GM12878 (cell line): ENCODE measurements around the gene SMAD1. TPM values are rescaled to one million over a fixed set of nuclear protein-coding genes. Genes with fewer than 3 reads are reported as not detected.
A peak's percentile ranks its signal among the peaks of the same experiment; 100 is the strongest.

ENCODE experiments used
- ATAC-seq: fragments of 200-7000 bp; cut with Tn5 transposase; 3 replicates; pipeline ENCODE4 v1.9.1; 2020; ENCODE audit warnings: mild to moderate bottlenecking, moderate library complexity
- BruUV-seq: library from RNA; stranded (reverse); fragments of 400-500 nt; replicated peaks from 2 replicates; lab custom pipeline; 2021; lab: Mats Ljungman, UMichigan
- CTCF ChIA-PET: fragments of 300-600 bp; sonication (Branson Sonifier 250); formaldehyde crosslinking; extraction: SDS; loops from one replicate; lab custom pipeline; 2021; ENCODE audit warnings: inconsistent platforms; lab: Yijun Ruan, JAX
- POLR2A ChIA-PET: fragments of 350-600 bp; formaldehyde crosslinking; extraction: SDS; loops from one replicate; lab custom pipeline; 2021; ENCODE audit warnings: inconsistent platforms; lab: Charles Lee
- RAD21 ChIA-PET: fragments of 300-600 bp; sonication (Branson Sonifier 250); formaldehyde crosslinking; loops from one replicate; lab custom pipeline; 2023; ENCODE audit warnings: antibody characterized with exemption; ENCODE audit not compliant: unreplicated experiment; lab: Charles Lee
- SMC1A ChIA-PET: fragments of 300-600 bp; sonication (Branson Sonifier 250); formaldehyde crosslinking; loops from one replicate; lab custom pipeline; 2023; ENCODE audit not compliant: unreplicated experiment, uncharacterized antibody; lab: Charles Lee
- DNase-seq: peaks from one replicate; pipeline ENCODE4 v3.0.0-alpha.2; 2011; ENCODE audit warnings: low read depth, low spot score
- FAIRE-seq: peaks from 3 replicates; lab custom pipeline; 2011; peaks lifted over from hg19 to GRCh38; lab: Jason Lieb, UNC
- H2AFZ ChIP-seq: 2 replicates; pipeline ENCODE4 v1.6.0; 2011; ENCODE audit warnings: low read depth, low read length, control low read depth; ENCODE audit not compliant: control insufficient read depth
- H3K27ac ChIP-seq: 2 replicates; pipeline ENCODE4 v1.5.1; 2011; ENCODE audit warnings: control low read depth; ENCODE audit not compliant: control insufficient read depth, insufficient read depth
- H3K27me3 ChIP-seq, 2 experiments: replicated peaks in 1 of 2; 2 replicates each; pipeline versions ENCODE4 v1.6.0 to v1.6.1; 2011; ENCODE audit warnings: low read length in 1 of 2; ENCODE audit not compliant: control insufficient read depth in 2 of 2, insufficient read depth in 2 of 2
- H3K36me3 ChIP-seq, 2 experiments: 2 replicates each; pipeline ENCODE4 v1.5.1; 2011; ENCODE audit warnings: low read length in 1 of 2; ENCODE audit not compliant: control insufficient read depth in 2 of 2, insufficient read depth in 2 of 2
- H3K4me1 ChIP-seq: 2 replicates; pipeline ENCODE4 v1.6.1; 2011; ENCODE audit warnings: mild to moderate bottlenecking, low read length, moderate library complexity, mixed read lengths; ENCODE audit not compliant: control insufficient read depth, insufficient read depth
- H3K4me2 ChIP-seq: 2 replicates; pipeline ENCODE4 v1.6.0; 2011; ENCODE audit warnings: control low read depth; ENCODE audit not compliant: control insufficient read depth, insufficient read depth
- H3K4me3 ChIP-seq: fragments of 200-600 bp; sonication (generic); 2 replicates; pipeline ENCODE4 v1.5.1; 2016
- H3K79me2 ChIP-seq: 2 replicates; pipeline ENCODE4 v1.6.0; 2011; ENCODE audit warnings: low read length; ENCODE audit not compliant: control insufficient read depth, insufficient read depth
- H3K9ac ChIP-seq: 2 replicates; pipeline ENCODE4 v1.8.0; 2011; ENCODE audit warnings: low read length, control low read depth, mixed read lengths; ENCODE audit not compliant: control insufficient read depth, insufficient read depth
- H3K9me3 ChIP-seq: replicated peaks from 3 replicates; pipeline ENCODE4 v1.5.1; 2011; ENCODE audit warnings: mild to moderate bottlenecking, low read length; ENCODE audit not compliant: control insufficient read depth, insufficient read depth
- H4K20me1 ChIP-seq: 2 replicates; pipeline ENCODE4 v1.6.0; 2011; ENCODE audit not compliant: control insufficient read depth, insufficient read depth
- BACH1 ChIP-seq: fragments of 450-650 bp; IDR thresholded peaks from 2 replicates; pipeline ENCODE4 v1.6.1; 2017; ENCODE audit warnings: mild to moderate bottlenecking, borderline replicate concordance
- CBFB ChIP-seq: IDR thresholded peaks from 2 replicates; pipeline ENCODE4 v1.6.1; 2016; ENCODE audit warnings: antibody characterized with exemption, low read depth
- KAT2A ChIP-seq: conservative IDR thresholded peaks from 2 replicates; pipeline ENCODE4 v1.6.1; 2011; ENCODE audit warnings: low read depth, low read length; ENCODE audit not compliant: control insufficient read depth
- MEF2A ChIP-seq: IDR thresholded peaks from 2 replicates; pipeline ENCODE4 v1.6.1; 2011; ENCODE audit warnings: low read depth, mild to moderate bottlenecking, low read length, moderate library complexity; ENCODE audit not compliant: insufficient read depth
- NBN ChIP-seq: fragments of 450-650 bp; IDR thresholded peaks from 2 replicates; pipeline ENCODE4 v1.6.1; 2016
- NFYB ChIP-seq: IDR thresholded peaks from 2 replicates; pipeline ENCODE4 v1.6.1; 2011; ENCODE audit warnings: low read depth, mild to moderate bottlenecking, low read length, improper control_type of control experiment, moderate library complexity; ENCODE audit not compliant: insufficient read depth
- NR2C1 ChIP-seq: fragments of 450-650 bp; IDR thresholded peaks from 2 replicates; pipeline ENCODE4 v1.6.1; 2017; ENCODE audit warnings: antibody characterized with exemption, mild to moderate bottlenecking, moderate library complexity
- RFX5 ChIP-seq: IDR thresholded peaks from 2 replicates; pipeline ENCODE4 v1.6.1; 2011; ENCODE audit warnings: low read depth, low read length, improper control_type of control experiment
- SKIL ChIP-seq: fragments of 450-650 bp; IDR thresholded peaks from 2 replicates; pipeline ENCODE4 v1.6.1; 2017; ENCODE audit warnings: mild to moderate bottlenecking, low read depth, inconsistent platforms; ENCODE audit not compliant: poor library complexity, severe bottlenecking
- SMAD5 ChIP-seq: IDR thresholded peaks from 2 replicates; pipeline ENCODE4 v1.6.1; 2016; ENCODE audit warnings: antibody characterized with exemption, low read depth
- STAT1 ChIP-seq: fragments of 450-650 bp; conservative IDR thresholded peaks from 2 replicates; pipeline ENCODE4 v1.6.1; 2014; ENCODE audit warnings: antibody characterized with exemption, mild to moderate bottlenecking
- TBL1XR1 ChIP-seq: IDR thresholded peaks from 2 replicates; pipeline ENCODE4 v1.6.1; 2012; ENCODE audit warnings: low read depth, low read length, improper control_type of control experiment
- WRNIP1 ChIP-seq: IDR thresholded peaks from 2 replicates; pipeline ENCODE4 v1.6.1; 2011; ENCODE audit warnings: low read depth, low read length, improper control_type of control experiment, borderline replicate concordance
- ZNF217 ChIP-seq: fragments of 450-650 bp; IDR thresholded peaks from 2 replicates; pipeline ENCODE4 v1.6.1; 2017; ENCODE audit warnings: antibody characterized with exemption, mild to moderate bottlenecking
- ZNF592 ChIP-seq: fragments of 450-650 bp; IDR thresholded peaks from 2 replicates; pipeline ENCODE4 v1.6.1; 2017; ENCODE audit warnings: mild to moderate bottlenecking, moderate library complexity
- WGBS: methylation state at CpG from one replicate; pipeline ENCODE4 v1.1.6; 2016; ENCODE audit warnings: low lambda C conversion rate; ENCODE audit not compliant: insufficient replicate concordance, insufficient coverage; ENCODE audit errors: missing lambda C conversion rate; 5-methylcytosine and 5-hydroxymethylcytosine counted together
- in situ Hi-C: fragments of 300-500 bp; cut with MboI; formaldehyde crosslinking; loops from 9 replicates; pipeline ENCODE4 v1.14.3; 2018; ENCODE audit warnings: mixed read lengths
- intact Hi-C: fragments of 100-400 bp; cut with micrococcal nuclease; formaldehyde crosslinking; loops from one replicate; pipeline ENCODE4 v1.14.2; 2022; ENCODE audit not compliant: unreplicated experiment
- polyA plus RNA-seq, 11 experiments: library from polyadenylated mRNA; depleted of rRNA in 4 of 11; unstranded in 6 of 11; stranded (reverse) in 5 of 11; fragments of >200 nt; fragmentation: Nextera tagmentation in 4 of 11; fragmentation: Illumina TruSeq in 1 of 11; extraction: Ambion mirVana in 4 of 11; extraction: Trizol in 1 of 11; gene quantifications; 1 replicate in 1 of 11; 2 replicates in 10 of 11; pipeline versions ENCODE4 v1.2.1 to v1.2.3, GENCODE V29; 2011 to 2016; ENCODE audit warnings: inconsistent platforms in 2 of 11, missing spikeins in 2 of 11, low read depth in 1 of 11
- total RNA-seq, 4 experiments: library from RNA; depleted of rRNA in 3 of 4; stranded (reverse); fragments of >200 nt in 3 of 4; fragmentation: Illumina TruSeq in 1 of 4; extraction: Trizol in 1 of 4; gene quantifications; 2 replicates each; pipeline versions ENCODE4 v1.2.1 to v1.2.3, GENCODE V29; 2013 to 2021
- TF ChIP-seq, protein P1 (sequence below): IDR thresholded peaks from 2 replicates; pipeline ENCODE4 v1.6.1; 2011; ENCODE audit warnings: low read depth, mild to moderate bottlenecking, low read length, moderate library complexity, borderline replicate concordance; ENCODE audit errors: extremely low read depth

Gene SMAD1
- total and polyA plus RNA-seq, 10 of the 15 experiments (the other 5 are each of a cell fraction or from before 2014, with no cell fraction given): 0.29 to 17.5 (median 13.6) TPM

DNA sequence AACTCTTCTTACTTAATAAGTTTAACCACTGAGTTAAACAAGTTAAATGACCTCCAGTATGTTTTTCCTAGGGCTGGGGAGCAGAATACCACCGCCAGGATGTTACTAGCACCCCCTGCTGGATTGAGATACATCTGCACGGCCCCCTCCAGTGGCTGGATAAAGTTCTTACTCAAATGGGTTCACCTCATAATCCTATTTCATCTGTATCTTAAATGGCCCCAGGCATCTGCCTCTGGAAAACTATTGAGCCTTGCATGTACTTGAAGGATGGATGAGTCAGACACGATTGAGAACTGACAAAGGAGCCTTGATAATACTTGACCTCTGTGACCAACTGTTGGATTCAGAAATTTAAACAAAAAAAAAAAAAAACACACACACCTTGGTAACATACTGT, 76.1 kb downstream of the SMAD1 start:
- H2AFZ ChIP-seq: no peak overlapping the region
- H3K9me3 ChIP-seq: no peaks in the 10 kb centered on the region
- RAD21 ChIA-PET: interaction anchor here (0.9 to 5.0 kb wide), 11 partner anchors 19 to 396 kb away, joined by 3 to 54 read pairs (median 6); no protein-coding TSS in a partner anchor
- CTCF ChIA-PET: interaction anchor here (0.8 to 6.3 kb wide), 26 partner anchors 12 to 1380 kb away, joined by 3 to 139 read pairs (median 4); no protein-coding TSS in a partner anchor
- H3K9ac ChIP-seq: no peak overlapping the region
- SMC1A ChIA-PET: interaction anchor here (0.7 to 6.8 kb wide), 24 partner anchors 12 to 1539 kb away, joined by 3 to 83 read pairs (median 3); no protein-coding TSS in a partner anchor
- POLR2A ChIA-PET: interaction anchor here (1.4 kb wide), 1 partner anchor 17 kb away, joined by 3 read pairs; no protein-coding TSS in a partner anchor
- FAIRE-seq (peak; percentile 78), ATAC-seq (peak; percentile 98), DNase-seq (peak; percentile 20)
- H3K36me3 ChIP-seq: no peaks in the 10 kb centered on the region
- intact Hi-C loops (loop anchor here (1.0 to 5.0 kb wide), 4 partner anchors 55 to 403 kb away; no protein-coding TSS in a partner anchor), in situ Hi-C loops (no loop called here)
- WGBS: 0% methylated on average over 3 of the region's 3 CpGs
- H3K4me3 ChIP-seq: no peak overlapping the region
- H3K4me2 ChIP-seq: no peak overlapping the region
- no peaks in the 10 kb centered on the region for H4K20me1 ChIP-seq
- peaks cover 2% of the 10 kb centered on the region; the same call in 1 of the 2 replicates for H3K4me1 ChIP-seq
- no peaks in the 10 kb centered on the region for H3K27me3 ChIP-seq
- H3K79me2 ChIP-seq: no peaks in the 10 kb centered on the region
- H3K27ac ChIP-seq: no peak overlapping the region
- no TSS peak for BruUV-seq
- TF ChIP-seq SMAD5 (no peak), MEF2A (no peak), NFYB (no peak), CBFB (no peak), WRNIP1 (peak; percentile 42; the same call in 1 of the 2 replicates), RFX5 (no peak), NR2C1 (no peak), STAT1 (no peak), NBN (no peak), KAT2A (no peak), TBL1XR1 (no peak), BACH1 (no peak), ZNF217 (no peak), ZNF592 (no peak), SKIL (no peak)
- TF ChIP-seq, protein P1, sequence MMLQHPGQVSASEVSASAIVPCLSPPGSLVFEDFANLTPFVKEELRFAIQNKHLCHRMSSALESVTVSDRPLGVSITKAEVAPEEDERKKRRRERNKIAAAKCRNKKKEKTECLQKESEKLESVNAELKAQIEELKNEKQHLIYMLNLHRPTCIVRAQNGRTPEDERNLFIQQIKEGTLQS: peak; percentile 10; the same call in 1 of the 2 replicates
